ENCODE data around the gene TOR1A. TPM values are rescaled to one million over a fixed set of nuclear protein-coding genes. Genes with fewer than 3 reads are reported as not detected.

Gene TOR1A
- total RNA-seq, 4 donors from 2014 or later, result 33.9 to 45.9 (median 38.2) TPM

- no peak overlapping the region for H3K4me3 ChIP-seq
- H3K36me3 ChIP-seq, result peaks cover 0 to 96% of the 10 kb centered on the region in 2 donors
Observed at GRCh38 chr9:129858167-129858962, 34.4 kb upstream of the TOR1A start.

GRCh38 chr9:129857207-129857606, 33.3 kb upstream of the TOR1A start:
- Histone ChIP-seq H3K36me3 (peaks cover 0 to 96% of the 10 kb centered on the region in 2 donors), H3K27ac (no peak overlapping the region), H3K9me3 (no peaks in the 10 kb centered on the region), H3K4me3 (no peak overlapping the region), H3K4me1 (peaks cover 0 to 14% (median 0%) of the 10 kb centered on the region in 3 donors), H3K27me3 (no peaks in the 10 kb centered on the region)
- TF ChIP-seq CTCF (IDR thresholded peaks at IDR 0.05) (no peak), POLR2A (IDR thresholded peaks at IDR 0.05) (no peak), POLR2AphosphoS5 (IDR thresholded peaks at IDR 0.05) (no peak), EP300 (IDR thresholded peaks at IDR 0.05) (no peak)
- 92 to 100% methylated on average over 1 to 2 of the region's 7 CpGs for WGBS, 2 donors (ENCODE audit: low coverage in 1 of 2)
- no peak for ATAC-seq

More at GRCh38 chr9:129858167-129858962, 34.4 kb upstream of the TOR1A start:
- H3K27ac ChIP-seq, result no peak overlapping the region
- 90% methylated on average over 2 of the region's 11 CpGs; no CpG with 5 or more reads in 1 of the 2 donors for WGBS, 2 donors (ENCODE audit: low coverage in 1 of 2)
- no peak for TF ChIP-seq POLR2A (IDR thresholded peaks at IDR 0.05)
- no peak for ATAC-seq
- H3K9me3 ChIP-seq, result no peaks in the 10 kb centered on the region
- H3K4me1 ChIP-seq, result peaks cover 0 to 2% (median 0%) of the 10 kb centered on the region in 3 donors
- no peaks in the 10 kb centered on the region for H3K27me3 ChIP-seq

GRCh38 chr9:129854588-129855110, 30.7 kb upstream of the TOR1A start:
- H3K27ac ChIP-seq, result no peak overlapping the region
- H3K9me3 ChIP-seq, result no peaks in the 10 kb centered on the region
- peaks cover 0 to 96% of the 10 kb centered on the region in 2 donors for H3K36me3 ChIP-seq
- H3K4me3 ChIP-seq, result no peak overlapping the region
- peaks cover 0 to 39% (median 0%) of the 10 kb centered on the region in 3 donors for H3K4me1 ChIP-seq
- no peaks in the 10 kb centered on the region for H3K27me3 ChIP-seq
- WGBS, 2 donors (ENCODE audit: low coverage in 1 of 2), result 88 to 92% methylated on average over 1 to 4 of the region's 4 CpGs
- ATAC-seq, result no peak
- TF ChIP-seq POLR2A (IDR thresholded peaks at IDR 0.05), result no peak
- no peak for TF ChIP-seq EP300 (IDR thresholded peaks at IDR 0.05)
- no peak for TF ChIP-seq CTCF (IDR thresholded peaks at IDR 0.05)
- TF ChIP-seq POLR2AphosphoS5 (IDR thresholded peaks at IDR 0.05), result no peak

DNA sequence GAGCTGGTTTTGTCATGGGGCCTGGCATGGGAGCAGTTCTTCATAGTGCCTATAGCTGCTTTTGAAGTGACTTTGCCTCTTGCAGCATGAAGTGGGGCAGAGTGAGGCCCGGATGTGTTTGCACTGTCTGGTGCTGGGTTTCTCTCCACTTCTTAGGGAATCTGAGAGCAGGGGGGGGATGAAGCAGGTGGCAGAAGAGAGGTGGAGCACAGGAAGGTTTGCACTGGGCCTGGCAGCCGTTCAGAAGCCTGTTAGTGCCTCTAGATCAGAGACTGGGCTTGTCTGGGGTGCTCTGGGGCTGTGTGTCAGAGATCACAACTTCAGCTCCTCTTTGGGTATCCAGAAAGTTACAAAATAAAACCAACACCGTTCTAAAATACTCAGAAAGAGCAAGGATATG, 29.7 kb upstream of the TOR1A start:
- no peak overlapping the region for H3K27ac ChIP-seq
- H3K4me3 ChIP-seq, result no peak overlapping the region
- TF ChIP-seq CTCF (IDR thresholded peaks at IDR 0.05) (no peak), POLR2A (IDR thresholded peaks at IDR 0.05) (no peak), POLR2AphosphoS5 (IDR thresholded peaks at IDR 0.05) (no peak), EP300 (IDR thresholded peaks at IDR 0.05) (no peak)
- no peaks in the 10 kb centered on the region for H3K9me3 ChIP-seq
- peaks cover 0 to 89% of the 10 kb centered on the region in 2 donors for H3K36me3 ChIP-seq
- WGBS, 2 donors (ENCODE audit: low coverage in 1 of 2), result 39% methylated on average over 3 of the region's 3 CpGs; no CpG with 5 or more reads in 1 of the 2 donors
- no peak for ATAC-seq
- H3K4me1 ChIP-seq, result peaks cover 0 to 50% (median 4%) of the 10 kb centered on the region in 3 donors
- no peaks in the 10 kb centered on the region for H3K27me3 ChIP-seq

DNA sequence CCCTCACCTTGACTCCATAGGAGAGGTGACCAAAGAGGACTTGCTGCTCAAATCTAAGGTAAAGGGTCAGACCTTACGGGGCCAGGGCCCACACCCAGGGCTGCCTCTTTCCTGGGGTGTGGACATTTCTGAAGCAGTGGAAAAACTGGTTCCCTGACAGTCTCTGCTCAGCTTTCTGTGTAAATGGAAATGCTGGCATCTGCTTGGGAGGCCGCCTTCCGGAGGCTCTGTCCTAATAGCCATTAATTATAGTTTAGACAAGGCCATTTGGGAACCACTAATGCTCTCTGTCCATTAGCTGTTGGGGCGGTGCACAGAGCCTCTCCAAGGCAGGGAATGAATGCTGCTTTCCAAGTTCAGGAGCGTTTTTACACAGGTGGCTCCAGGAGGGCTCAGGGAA, 28.6 kb upstream of the TOR1A start:
- Histone ChIP-seq H3K27me3 (no peaks in the 10 kb centered on the region), H3K36me3 (peaks cover 0 to 79% of the 10 kb centered on the region in 2 donors), H3K4me3 (no peak overlapping the region), H3K9me3 (no peaks in the 10 kb centered on the region), H3K4me1 (peaks cover 0 to 57% (median 4%) of the 10 kb centered on the region in 3 donors), H3K27ac (peak overlapping the region in 3 of 4 donors; percentile 64 to 80 (median 75))
- peak; percentile 60 for TF ChIP-seq POLR2AphosphoS5 (IDR thresholded peaks at IDR 0.05)
- TF ChIP-seq EP300 (IDR thresholded peaks at IDR 0.05), result no peak
- WGBS, 2 donors (ENCODE audit: low coverage in 1 of 2), result 45 to 47% methylated on average over 3 to 4 of the region's 5 CpGs
- no peak for ATAC-seq

All from gastroesophageal sphincter (tissue), 4 donors.